ENCODE measurements around the gene MAFB.

MAFB gene

DNA sequence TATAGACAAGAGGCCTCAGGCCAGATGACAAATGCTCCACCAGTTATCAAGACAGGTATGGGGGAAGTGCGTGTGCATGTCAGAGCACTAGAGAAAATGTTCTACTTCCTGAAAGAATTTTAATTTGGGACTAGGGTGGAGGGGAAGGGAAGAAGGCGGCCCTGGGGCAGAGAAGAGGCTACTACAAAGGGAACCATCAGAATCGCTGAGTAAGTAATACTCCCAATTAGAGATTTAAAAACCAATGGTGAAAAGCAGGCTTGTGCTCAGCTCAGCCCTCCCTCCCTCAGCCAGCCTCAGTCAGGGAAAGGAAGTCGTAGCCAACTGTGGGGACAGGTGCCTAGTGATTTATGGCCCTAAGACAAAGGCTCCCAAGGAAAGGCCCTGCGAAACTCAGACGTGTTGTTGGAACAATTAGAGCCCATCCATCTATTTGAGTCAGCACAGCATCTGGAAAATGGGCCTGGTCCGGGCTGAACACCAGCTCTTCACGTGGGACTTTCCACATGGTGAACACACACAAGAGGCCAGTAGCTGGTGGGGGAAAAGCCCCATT is 15.0 kb upstream of the MAFB start:
- no peak overlapping the region for H3K9ac ChIP-seq (ENCODE audit: insufficient read length, low read depth)
- H3K36me3 ChIP-seq (ENCODE audit: insufficient read depth, insufficient read length, low read length): no peaks in the 10 kb centered on the region
- no peaks in the 10 kb centered on the region for H3K9me3 ChIP-seq (ENCODE audit: insufficient read depth, low read length)
- H3K4me3 ChIP-seq (ENCODE audit: insufficient read length, low read depth): no peak overlapping the region
- TF ChIP-seq SUZ12 (IDR thresholded peaks at IDR 0.05; ENCODE audit: extremely low read depth, insufficient read depth, insufficient read length) (no peak), YY1 (IDR thresholded peaks at IDR 0.05; ENCODE audit: insufficient read depth, insufficient read length) (no peak), ZNF274 (IDR thresholded peaks at IDR 0.05; ENCODE audit: low read depth, low read length) (no peak)
- no peaks in the 10 kb centered on the region for H3K27me3 ChIP-seq (ENCODE audit: insufficient read depth, insufficient read length)
- no peak for DNase-seq (ENCODE audit: low read depth, low spot score)
- H3K4me1 ChIP-seq (ENCODE audit: insufficient read depth, insufficient read length): peaks cover 6% of the 10 kb centered on the region

DNA sequence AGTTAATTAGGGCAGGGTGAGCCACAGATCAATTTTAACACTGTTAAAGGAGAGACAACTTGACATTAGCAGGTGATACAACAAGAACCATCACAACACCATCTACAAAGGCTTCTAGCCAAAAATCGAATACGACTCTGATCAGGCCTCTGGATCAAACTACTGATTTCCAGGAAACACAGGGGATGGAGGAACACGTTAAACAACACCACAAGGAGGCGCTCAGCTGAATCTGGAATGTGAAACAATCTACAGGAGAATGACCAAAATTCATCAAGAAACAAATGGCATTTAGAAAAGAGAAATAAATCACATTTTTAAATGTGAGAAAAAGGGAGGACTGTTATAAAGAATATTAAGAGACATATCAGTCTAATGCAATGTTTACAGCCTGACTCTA is 13.5 kb upstream of the MAFB start:
- Histone ChIP-seq H3K36me3 (ENCODE audit: insufficient read depth, insufficient read length, low read length) (no peaks in the 10 kb centered on the region), H3K4me1 (ENCODE audit: insufficient read depth, insufficient read length) (peaks cover 6% of the 10 kb centered on the region), H3K4me3 (ENCODE audit: insufficient read length, low read depth) (no peak overlapping the region), H3K27me3 (ENCODE audit: insufficient read depth, insufficient read length) (peaks cover 5% of the 10 kb centered on the region), H3K9ac (ENCODE audit: insufficient read length, low read depth) (no peak overlapping the region), H3K9me3 (ENCODE audit: insufficient read depth, low read length) (no peaks in the 10 kb centered on the region)
- TF ChIP-seq YY1 (IDR thresholded peaks at IDR 0.05; ENCODE audit: insufficient read depth, insufficient read length): no peak
- TF ChIP-seq SUZ12 (IDR thresholded peaks at IDR 0.05; ENCODE audit: extremely low read depth, insufficient read depth, insufficient read length): no peak
- TF ChIP-seq ZNF274 (IDR thresholded peaks at IDR 0.05; ENCODE audit: low read depth, low read length): no peak
- DNase-seq (ENCODE audit: low read depth, low spot score): no peak

DNA sequence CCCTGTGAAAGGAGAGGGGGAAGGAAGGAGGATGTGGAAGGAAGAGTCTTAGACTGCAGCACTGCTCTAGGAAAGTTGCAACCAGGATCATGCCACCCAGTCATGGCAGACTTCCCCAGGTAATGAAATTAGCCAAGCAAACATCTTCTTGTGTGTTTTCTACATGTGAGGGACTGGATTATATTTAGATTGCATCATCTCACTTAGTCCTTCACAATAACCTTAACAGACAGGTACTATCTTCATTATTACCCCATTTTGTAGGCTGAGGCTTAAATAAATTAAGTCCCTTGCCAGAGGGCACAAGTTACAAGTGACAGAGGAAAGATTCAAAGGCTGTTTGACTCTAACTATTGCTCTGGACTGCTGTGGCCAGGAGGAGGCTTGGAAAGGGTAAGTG is 9.7 kb upstream of the MAFB start:
- no peaks in the 10 kb centered on the region for H3K4me1 ChIP-seq (ENCODE audit: insufficient read depth, insufficient read length)
- no peaks in the 10 kb centered on the region for H3K36me3 ChIP-seq (ENCODE audit: insufficient read depth, insufficient read length, low read length)
- no peak overlapping the region for H3K9ac ChIP-seq (ENCODE audit: insufficient read length, low read depth)
- H3K4me3 ChIP-seq (ENCODE audit: insufficient read length, low read depth): no peak overlapping the region
- H3K27me3 ChIP-seq (ENCODE audit: insufficient read depth, insufficient read length): peaks cover 27% of the 10 kb centered on the region
- TF ChIP-seq ZNF274 (IDR thresholded peaks at IDR 0.05; ENCODE audit: low read depth, low read length): no peak
- no peak for TF ChIP-seq SUZ12 (IDR thresholded peaks at IDR 0.05; ENCODE audit: extremely low read depth, insufficient read depth, insufficient read length)
- no peak for TF ChIP-seq YY1 (IDR thresholded peaks at IDR 0.05; ENCODE audit: insufficient read depth, insufficient read length)
- no peaks in the 10 kb centered on the region for H3K9me3 ChIP-seq (ENCODE audit: insufficient read depth, low read length)
- DNase-seq (ENCODE audit: low read depth, low spot score): no peak

DNA sequence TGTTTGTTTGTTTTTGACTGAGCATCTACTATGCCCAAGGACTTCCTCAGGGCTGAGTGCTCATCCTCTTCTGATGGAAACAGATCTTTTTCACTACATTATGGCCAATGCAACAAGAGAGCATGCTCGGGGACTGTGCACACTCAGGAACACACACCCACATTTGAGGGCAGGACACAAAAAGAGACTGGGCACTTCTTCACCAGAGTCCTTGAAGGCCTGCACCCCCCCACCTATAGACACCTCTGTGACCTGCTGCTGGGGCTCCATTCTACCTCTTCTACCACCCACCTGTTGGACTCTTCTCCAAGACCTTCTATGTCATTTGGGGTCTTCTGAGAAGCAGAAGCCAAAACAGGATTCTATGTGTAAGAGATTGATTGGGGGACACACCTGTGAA is 9.2 kb upstream of the MAFB start:
- H3K4me1 ChIP-seq (ENCODE audit: insufficient read depth, insufficient read length): no peaks in the 10 kb centered on the region
- no peak overlapping the region for H3K4me3 ChIP-seq (ENCODE audit: insufficient read length, low read depth)
- no peak for DNase-seq (ENCODE audit: low read depth, low spot score)
- H3K36me3 ChIP-seq (ENCODE audit: insufficient read depth, insufficient read length, low read length): no peaks in the 10 kb centered on the region
- H3K9ac ChIP-seq (ENCODE audit: insufficient read length, low read depth): no peak overlapping the region
- peaks cover 31% of the 10 kb centered on the region for H3K27me3 ChIP-seq (ENCODE audit: insufficient read depth, insufficient read length)
- no peaks in the 10 kb centered on the region for H3K9me3 ChIP-seq (ENCODE audit: insufficient read depth, low read length)
- TF ChIP-seq YY1 (IDR thresholded peaks at IDR 0.05; ENCODE audit: insufficient read depth, insufficient read length): no peak
- TF ChIP-seq SUZ12 (IDR thresholded peaks at IDR 0.05; ENCODE audit: extremely low read depth, insufficient read depth, insufficient read length): no peak
- TF ChIP-seq ZNF274 (IDR thresholded peaks at IDR 0.05; ENCODE audit: low read depth, low read length): no peak

DNA sequence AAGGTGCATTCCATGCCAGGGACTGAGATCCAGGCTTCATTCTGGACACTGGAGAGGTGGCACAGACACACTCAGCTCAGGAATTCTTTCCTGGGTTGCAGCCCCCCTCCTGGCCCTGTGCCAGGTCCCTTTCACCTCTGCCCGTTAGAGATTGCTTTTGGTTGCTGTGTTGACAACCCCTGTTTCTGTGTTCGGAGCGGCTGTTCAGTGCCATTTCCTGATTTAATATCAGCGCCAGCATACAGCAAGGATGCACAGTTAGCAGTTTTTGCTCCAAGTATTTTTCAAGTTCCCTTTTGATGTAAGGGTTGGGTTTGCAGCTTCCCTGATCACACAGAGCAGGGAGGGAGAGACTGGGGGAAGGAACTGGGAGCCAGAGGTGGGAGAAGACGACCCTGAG is 8.5 kb upstream of the MAFB start:
- Histone ChIP-seq H3K9ac (ENCODE audit: insufficient read length, low read depth) (no peak overlapping the region), H3K27me3 (ENCODE audit: insufficient read depth, insufficient read length) (peaks cover 39% of the 10 kb centered on the region), H3K9me3 (ENCODE audit: insufficient read depth, low read length) (no peaks in the 10 kb centered on the region), H3K36me3 (ENCODE audit: insufficient read depth, insufficient read length, low read length) (no peaks in the 10 kb centered on the region), H3K4me1 (ENCODE audit: insufficient read depth, insufficient read length) (no peaks in the 10 kb centered on the region), H3K4me3 (ENCODE audit: insufficient read length, low read depth) (no peak overlapping the region)
- no peak for DNase-seq (ENCODE audit: low read depth, low spot score)
- no peak for TF ChIP-seq YY1 (IDR thresholded peaks at IDR 0.05; ENCODE audit: insufficient read depth, insufficient read length)
- TF ChIP-seq SUZ12 (IDR thresholded peaks at IDR 0.05; ENCODE audit: extremely low read depth, insufficient read depth, insufficient read length): no peak
- TF ChIP-seq ZNF274 (IDR thresholded peaks at IDR 0.05; ENCODE audit: low read depth, low read length): no peak

DNA sequence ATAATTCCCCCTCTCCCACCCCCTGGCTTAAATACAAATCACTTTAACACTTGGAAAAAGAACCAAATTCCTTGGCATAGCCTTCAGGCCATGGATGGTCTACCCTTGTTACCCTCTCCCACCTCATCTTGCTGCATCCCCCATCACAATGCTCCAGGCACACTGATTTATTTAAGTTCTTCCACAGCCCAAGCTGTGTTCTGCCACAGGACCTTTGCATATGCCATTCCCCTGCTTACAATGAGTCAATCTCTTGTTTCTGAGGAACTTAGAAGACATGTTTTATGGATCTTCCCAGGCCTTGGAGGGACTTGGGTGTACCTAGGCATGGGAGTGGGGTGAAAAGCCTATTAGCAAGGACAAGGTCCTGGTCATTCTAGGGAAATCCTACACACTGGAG is 6.2 kb upstream of the MAFB start:
- TF ChIP-seq ZNF274 (IDR thresholded peaks at IDR 0.05; ENCODE audit: low read depth, low read length) (no peak), YY1 (IDR thresholded peaks at IDR 0.05; ENCODE audit: insufficient read depth, insufficient read length) (no peak), SUZ12 (IDR thresholded peaks at IDR 0.05; ENCODE audit: extremely low read depth, insufficient read depth, insufficient read length) (no peak)
- H3K4me1 ChIP-seq (ENCODE audit: insufficient read depth, insufficient read length): no peaks in the 10 kb centered on the region
- no peak overlapping the region for H3K9ac ChIP-seq (ENCODE audit: insufficient read length, low read depth)
- H3K27me3 ChIP-seq (ENCODE audit: insufficient read depth, insufficient read length): peaks cover 62% of the 10 kb centered on the region
- H3K9me3 ChIP-seq (ENCODE audit: insufficient read depth, low read length): no peaks in the 10 kb centered on the region
- H3K36me3 ChIP-seq (ENCODE audit: insufficient read depth, insufficient read length, low read length): no peaks in the 10 kb centered on the region
- no peak overlapping the region for H3K4me3 ChIP-seq (ENCODE audit: insufficient read length, low read depth)
- no peak for DNase-seq (ENCODE audit: low read depth, low spot score)

DNA sequence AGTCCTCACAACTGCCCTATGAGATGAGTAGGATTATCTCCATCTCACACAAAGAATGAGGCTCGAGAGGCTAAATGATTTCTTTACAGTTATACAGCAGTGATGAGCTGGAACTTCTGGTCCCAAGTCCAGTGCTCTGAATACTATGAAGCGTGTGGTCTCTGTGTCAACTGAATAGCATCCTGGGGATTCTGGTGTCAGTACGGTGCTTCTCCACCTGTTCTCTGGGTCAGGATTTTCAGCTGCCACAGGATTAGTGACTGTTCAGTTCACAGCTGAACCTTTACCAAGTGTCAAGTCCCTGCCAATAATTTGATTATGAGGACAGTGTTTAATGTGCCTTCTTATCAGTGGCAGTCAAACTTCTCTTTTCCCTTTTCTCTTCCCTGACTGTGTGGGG is 5.2 kb upstream of the MAFB start:
- H3K27me3 ChIP-seq (ENCODE audit: insufficient read depth, insufficient read length): peaks cover 66% of the 10 kb centered on the region
- TF ChIP-seq YY1 (IDR thresholded peaks at IDR 0.05; ENCODE audit: insufficient read depth, insufficient read length) (no peak), ZNF274 (IDR thresholded peaks at IDR 0.05; ENCODE audit: low read depth, low read length) (no peak), SUZ12 (IDR thresholded peaks at IDR 0.05; ENCODE audit: extremely low read depth, insufficient read depth, insufficient read length) (no peak)
- no peak overlapping the region for H3K9ac ChIP-seq (ENCODE audit: insufficient read length, low read depth)
- no peak overlapping the region for H3K4me3 ChIP-seq (ENCODE audit: insufficient read length, low read depth)
- H3K9me3 ChIP-seq (ENCODE audit: insufficient read depth, low read length): no peaks in the 10 kb centered on the region
- no peaks in the 10 kb centered on the region for H3K4me1 ChIP-seq (ENCODE audit: insufficient read depth, insufficient read length)
- no peaks in the 10 kb centered on the region for H3K36me3 ChIP-seq (ENCODE audit: insufficient read depth, insufficient read length, low read length)
- DNase-seq (ENCODE audit: low read depth, low spot score): no peak

All from NT2/D1 (cell line).